ENCODE measurements around the gene OSBPL5. TPM values are rescaled to one million over a fixed set of nuclear protein-coding genes. Genes with fewer than 3 reads are reported as not detected.

OSBPL5 gene
- total RNA-seq, 1 experiment from 2014 or later, result 16.1 TPM

GRCh38 chr11:3158131-3158591 lies 6.9 kb downstream of the OSBPL5 start:
- H3K14ac ChIP-seq (ENCODE audit: insufficient read depth, low read length), result no peak overlapping the region
- no peak overlapping the region for H4K5ac ChIP-seq (ENCODE audit: insufficient read length, low read depth, low read length)
- no peak overlapping the region for H2BK5ac ChIP-seq (ENCODE audit: insufficient read length, low read length)
- no peak overlapping the region for H3K9ac ChIP-seq (ENCODE audit: extremely low read depth, insufficient read length, low read length)
- no peak overlapping the region for H2BK20ac ChIP-seq (ENCODE audit: low read depth, low read length, poor library complexity, severe bottlenecking)
- no peak overlapping the region for H2BK15ac ChIP-seq (ENCODE audit: low read depth, low read length)
- peak overlapping the region in 1 of 2 experiments; percentile 55; a peak in 1 of 5 replicates for H3K4me3 Mint-ChIP-seq
- H4K8ac ChIP-seq (replicated peaks; ENCODE audit: insufficient read length, low read depth, low read length), result no peak overlapping the region
- H4K91ac ChIP-seq (ENCODE audit: insufficient read length, low read depth, low read length), result no peak overlapping the region
- H3K23ac ChIP-seq (ENCODE audit: insufficient read length, low read depth, low read length), result no peak overlapping the region
- H3K4me1 Mint-ChIP-seq, result peaks cover 58 to 79% of the 10 kb centered on the region in 2 experiments
- H2AK5ac ChIP-seq (ENCODE audit: insufficient read length, low read length), result no peak overlapping the region
- peak overlapping the region in 1 of 3 experiments; percentile 79; a peak in 2 of 7 replicates for H3K27ac Mint-ChIP-seq
- no CpG with 5 or more reads among the region's 18 CpGs for WGBS (ENCODE audit: extremely low coverage, insufficient read length, low lambda C conversion rate)
- H3K79me2 ChIP-seq (ENCODE audit: insufficient read depth, low read length), result no peaks in the 10 kb centered on the region
- H3K27ac ChIP-seq (ENCODE audit: insufficient read length, low read depth, low read length), result no peak overlapping the region
- H2AFZ ChIP-seq (ENCODE audit: low read length), result no peak overlapping the region
- H3K27me3 Mint-ChIP-seq (ENCODE audit: low read depth), result peaks cover 19% of the 10 kb centered on the region
- no peaks in the 10 kb centered on the region for H4K20me1 ChIP-seq (ENCODE audit: control insufficient read depth, insufficient read depth, insufficient read length)
- no peak overlapping the region for H3K4ac ChIP-seq (ENCODE audit: low read depth, low read length)
- peaks cover 0 to 2% (median 0%) of the 10 kb centered on the region in 3 experiments; a peak in 2 of 7 replicates for H3K36me3 Mint-ChIP-seq (ENCODE audit: insufficient read depth in 1 of 3, low read depth in 3 of 3)
- no peak overlapping the region for H2BK12ac ChIP-seq (ENCODE audit: insufficient read length, low read depth, low read length)
- no peaks in the 10 kb centered on the region for H3K79me1 ChIP-seq (ENCODE audit: insufficient read depth, low read depth, low read length, poor library complexity, severe bottlenecking)
- H3K9me3 ChIP-seq (ENCODE audit: control insufficient read depth, low read depth, low read length), result no peaks in the 10 kb centered on the region
- no peak overlapping the region for H3K4me2 ChIP-seq (ENCODE audit: insufficient read depth, insufficient read length, low read length)
- no peak for TF ChIP-seq CTCF (conservative IDR thresholded peaks at IDR 0.05)
- H3K27me3 ChIP-seq (ENCODE audit: insufficient read depth, low read length), result no peaks in the 10 kb centered on the region; the same call in 1 of the 2 replicates
- peaks cover 10% of the 10 kb centered on the region for H3K23me2 ChIP-seq (ENCODE audit: insufficient read length, low read depth, low read length, poor library complexity, severe bottlenecking)
- no peak for DNase-seq
- H3K4me1 ChIP-seq (ENCODE audit: insufficient read depth, low read length), result peaks cover 6% of the 10 kb centered on the region; the same call in 1 of the 2 replicates
- no peak overlapping the region for H3K56ac ChIP-seq (ENCODE audit: insufficient read length, low read depth, low read length)
- H3T11ph ChIP-seq (ENCODE audit: low read length), result no peak overlapping the region
- no peak overlapping the region for H3K18ac ChIP-seq (ENCODE audit: insufficient read length, low read depth, low read length)
- H3K9me3 Mint-ChIP-seq, result no peaks in the 10 kb centered on the region
- no peak overlapping the region for H2BK120ac ChIP-seq (ENCODE audit: low read depth, low read length, poor library complexity, severe bottlenecking)
